ES-I3 (cell line): ENCODE results near the gene MMP24.

ENCODE experiments used
- H3K36me3 ChIP-seq: 2 replicates; pipeline ENCODE4 v1.6.1; 2013; ENCODE audit warnings: mild to moderate bottlenecking, low read length, control low read depth, moderate library complexity; ENCODE audit not compliant: insufficient read depth
- H3K4me1 ChIP-seq: 2 replicates; pipeline ENCODE4 v1.6.1; 2013; ENCODE audit warnings: mild to moderate bottlenecking, control low read depth, low read length; ENCODE audit not compliant: insufficient read depth
- H3K9ac ChIP-seq: 2 replicates; pipeline ENCODE4 v1.6.1; 2013; ENCODE audit warnings: low read depth, mild to moderate bottlenecking, low read length, moderate library complexity
- H3K9me3 ChIP-seq: 2 replicates; pipeline ENCODE4 v1.6.1; 2013; ENCODE audit warnings: mild to moderate bottlenecking, low read length, moderate library complexity; ENCODE audit not compliant: control insufficient read depth, insufficient read depth

Gene MMP24

DNA sequence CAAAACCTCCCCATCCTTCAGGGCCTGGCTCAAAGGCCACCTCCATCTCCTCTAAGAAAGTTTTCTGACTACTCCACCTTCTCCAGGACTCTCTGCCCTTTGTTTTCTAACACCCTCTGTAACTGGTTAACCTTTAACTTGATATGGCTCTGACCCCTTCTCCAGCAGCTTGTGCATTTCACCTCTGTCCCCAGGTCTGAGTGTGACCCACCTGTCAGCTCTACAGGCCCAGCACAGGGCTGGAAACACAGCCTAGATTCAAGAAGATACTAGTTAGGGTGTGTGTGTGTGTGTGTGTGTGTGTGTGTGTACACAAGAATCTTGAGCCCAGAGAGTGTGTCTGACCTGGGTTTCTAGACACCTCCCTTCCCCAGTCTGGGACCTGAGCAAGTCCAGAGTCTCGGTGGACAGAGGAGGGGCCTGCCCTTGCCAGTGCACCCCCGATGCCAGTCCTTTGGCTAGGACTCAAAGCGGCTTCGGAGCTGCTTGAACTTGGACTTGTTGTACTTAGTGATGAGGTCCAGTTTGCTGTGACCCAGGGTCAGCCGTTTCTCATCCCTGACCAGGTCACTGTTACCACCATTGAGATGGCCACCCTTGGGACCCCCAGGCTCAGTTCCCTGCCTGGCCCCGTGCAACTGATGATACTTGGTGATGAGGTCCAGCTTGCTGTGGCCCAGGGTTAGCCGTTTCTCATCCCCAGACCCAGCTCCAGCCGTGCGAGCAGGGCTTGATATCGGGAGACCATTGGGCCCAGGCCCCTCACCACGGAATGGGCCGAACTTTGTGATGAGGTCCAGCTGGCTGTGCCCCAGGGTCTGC lies 59.8 kb downstream of the MMP24 start:
- Histone ChIP-seq H3K36me3 (peaks cover 8% of the 10 kb centered on the region), H3K4me1 (no peaks in the 10 kb centered on the region), H3K9me3 (no peaks in the 10 kb centered on the region), H3K9ac (no peak overlapping the region)

DNA sequence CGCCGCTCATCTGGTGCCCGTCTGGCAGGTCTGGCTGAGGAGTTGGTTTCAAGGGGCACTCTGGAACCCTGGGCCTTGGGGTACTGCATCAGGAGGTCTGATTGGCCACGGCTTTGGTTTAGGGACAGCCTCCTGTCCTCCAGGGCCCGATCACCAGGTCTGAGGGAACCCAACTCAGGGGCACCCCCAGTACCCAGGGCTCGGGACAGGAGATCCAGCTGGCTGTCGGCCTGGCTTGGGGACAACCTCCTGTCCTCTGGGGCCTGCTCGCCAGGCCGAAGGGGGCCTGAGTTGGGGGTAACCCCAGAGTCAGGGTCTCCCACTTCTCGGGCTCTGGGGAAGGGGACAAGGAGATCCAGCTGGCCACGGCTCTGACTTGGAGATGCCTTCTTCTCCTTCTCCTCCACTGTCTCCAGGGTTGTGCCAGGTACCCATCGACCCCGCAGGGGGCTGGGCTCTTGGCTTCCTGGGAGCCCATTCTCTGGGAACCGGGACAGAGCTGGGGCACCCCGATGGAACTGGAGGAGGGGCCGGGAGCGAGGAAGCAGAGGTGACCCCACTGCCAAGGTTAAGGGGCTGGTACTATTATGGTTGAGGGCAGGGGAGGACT lies 60.5 kb downstream of the MMP24 start:
- Histone ChIP-seq H3K4me1 (no peaks in the 10 kb centered on the region), H3K9me3 (no peaks in the 10 kb centered on the region), H3K36me3 (peaks cover 2% of the 10 kb centered on the region), H3K9ac (no peak overlapping the region)

DNA sequence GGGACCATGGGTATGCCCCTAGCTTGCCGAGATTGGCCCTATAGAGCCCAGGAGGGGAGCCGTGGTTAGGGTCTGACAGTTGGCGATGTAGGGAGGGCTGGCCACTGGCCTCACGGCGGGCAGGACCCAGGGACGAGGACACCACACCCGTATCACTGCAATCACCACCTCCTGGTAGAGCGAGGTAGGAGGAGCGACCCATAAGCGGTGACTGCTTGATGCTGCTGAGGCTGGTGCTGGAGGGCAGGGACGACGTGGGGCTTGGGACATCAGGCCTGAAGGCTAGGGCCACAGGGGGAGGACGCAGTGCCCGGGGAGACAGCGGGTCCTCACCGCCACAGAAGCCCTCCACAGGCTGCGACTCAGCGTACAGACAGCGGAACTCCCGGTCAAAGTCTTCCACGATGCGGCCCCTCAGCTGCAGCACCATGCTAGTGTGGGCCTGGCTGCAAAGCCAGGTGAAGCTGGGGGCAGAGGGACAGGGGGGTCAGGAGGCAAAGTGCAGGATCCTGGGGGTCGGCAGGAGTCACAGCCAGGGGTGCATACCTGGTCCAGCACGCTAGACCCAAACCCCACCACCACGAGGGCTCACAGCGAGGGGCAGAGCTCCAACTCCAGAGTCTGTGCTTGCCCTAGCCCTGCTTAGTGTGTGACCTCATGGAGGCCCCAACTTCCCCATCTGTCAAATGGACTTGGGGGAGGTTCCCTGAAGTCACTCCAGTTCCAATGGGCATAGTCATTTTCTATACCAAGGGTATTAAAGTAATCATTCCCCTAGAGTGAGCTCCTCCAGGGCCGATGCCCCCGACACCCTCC lies 61.2 kb downstream of the MMP24 start:
- Histone ChIP-seq H3K4me1 (no peaks in the 10 kb centered on the region), H3K9ac (no peak overlapping the region), H3K9me3 (no peaks in the 10 kb centered on the region), H3K36me3 (no peaks in the 10 kb centered on the region; the same call in 1 of the 2 replicates)

DNA sequence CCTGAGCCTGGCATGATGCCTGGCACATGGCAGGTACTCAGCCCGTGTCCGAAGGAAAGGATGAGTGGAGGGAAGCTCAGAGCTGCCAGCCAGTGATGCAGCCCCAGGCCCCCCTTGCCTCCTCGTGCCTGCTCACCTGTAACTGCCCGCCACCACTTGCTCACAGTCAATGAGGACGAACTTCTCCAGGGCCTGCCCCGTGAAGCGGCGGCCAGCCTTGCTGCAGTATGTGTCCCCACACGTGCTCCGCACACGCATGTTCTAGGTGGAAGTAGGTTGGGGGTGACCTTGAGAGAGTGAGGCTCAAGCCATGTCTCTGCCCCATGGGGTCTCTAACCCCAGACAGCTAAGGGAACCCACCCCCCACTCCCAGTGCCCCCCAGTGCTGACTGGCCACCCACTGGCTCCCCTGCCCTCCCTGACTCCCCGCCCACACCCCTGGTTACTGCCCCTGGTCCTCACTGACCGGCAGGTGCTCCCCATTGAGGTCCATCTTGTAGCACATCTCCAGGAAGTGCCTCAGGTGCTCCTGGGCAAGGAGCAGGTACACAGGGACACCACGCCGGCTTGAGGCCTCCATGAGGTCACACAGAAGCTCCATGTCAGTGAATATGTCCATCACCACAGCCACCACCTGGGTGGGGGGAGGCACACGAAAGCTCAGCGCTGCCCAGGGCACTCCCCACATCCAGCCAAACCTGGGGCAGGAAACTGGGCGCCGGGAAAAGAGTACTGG lies 62.0 kb downstream of the MMP24 start:
- no peaks in the 10 kb centered on the region for H3K9me3 ChIP-seq
- no peaks in the 10 kb centered on the region for H3K36me3 ChIP-seq
- H3K9ac ChIP-seq, result no peak overlapping the region
- no peaks in the 10 kb centered on the region for H3K4me1 ChIP-seq

DNA sequence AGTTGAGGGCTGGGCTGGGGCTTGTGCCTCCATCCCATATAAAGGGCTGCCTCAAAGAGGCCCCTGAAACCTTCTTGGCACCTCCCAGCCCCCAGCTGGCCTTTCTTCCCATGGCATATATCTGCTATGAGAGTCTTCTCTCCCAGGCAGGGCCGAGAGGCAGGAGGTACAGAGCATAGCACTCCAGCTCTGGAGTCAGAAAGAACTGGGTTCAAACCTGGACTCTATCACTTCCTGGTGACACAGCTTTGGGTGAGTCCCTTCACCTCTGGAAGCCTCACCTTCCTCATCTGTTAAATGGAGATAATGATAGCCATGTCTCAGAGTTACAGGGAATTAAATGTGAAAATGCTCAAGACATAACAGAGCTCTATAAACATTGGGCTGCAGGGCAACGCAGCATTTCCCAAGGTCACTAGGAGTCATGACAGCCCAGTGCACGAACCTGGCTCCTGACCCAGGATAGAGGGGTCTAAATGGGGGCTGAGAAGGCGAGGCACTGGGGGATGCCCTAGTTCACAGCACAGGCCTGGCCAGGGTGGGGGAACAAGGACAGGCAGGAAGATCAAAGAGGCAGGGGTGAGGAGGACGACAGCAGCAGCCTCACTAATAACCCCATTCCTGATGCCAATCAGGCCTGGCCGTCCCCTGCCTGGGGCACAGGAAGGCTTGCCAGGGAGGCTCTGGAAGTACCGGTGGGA lies 63.8 kb downstream of the MMP24 start:
- H3K36me3 ChIP-seq, result no peaks in the 10 kb centered on the region
- H3K9ac ChIP-seq, result no peak overlapping the region
- H3K9me3 ChIP-seq, result no peaks in the 10 kb centered on the region
- H3K4me1 ChIP-seq, result no peaks in the 10 kb centered on the region

DNA sequence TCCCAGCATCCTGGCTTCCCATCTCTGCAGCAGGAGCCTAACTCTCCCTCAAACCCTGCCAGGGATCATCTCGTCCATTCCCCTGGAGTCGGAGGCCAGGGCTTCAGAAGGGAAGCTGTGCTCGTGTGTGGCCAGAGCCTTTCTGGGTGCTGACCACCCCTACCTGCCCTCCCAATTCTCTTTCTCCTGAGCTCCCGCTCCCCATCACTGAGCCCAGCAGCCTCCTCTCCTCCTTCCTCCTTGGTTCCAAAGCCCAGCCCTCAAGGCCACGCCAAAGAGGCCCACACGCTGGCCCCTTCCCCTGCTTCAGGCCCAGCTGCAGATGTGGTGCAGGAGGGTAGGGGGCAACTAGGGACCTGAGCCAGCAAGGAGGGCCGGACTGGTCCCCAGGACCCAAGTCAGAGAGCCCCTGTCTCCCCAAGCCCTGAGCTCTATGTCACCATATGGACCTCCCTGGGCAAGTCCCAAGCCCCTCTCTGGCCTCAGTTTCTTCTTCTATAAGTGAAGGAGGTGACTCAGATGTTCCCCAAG lies 64.5 kb downstream of the MMP24 start:
- Histone ChIP-seq H3K9ac (no peak overlapping the region), H3K9me3 (no peaks in the 10 kb centered on the region), H3K36me3 (no peaks in the 10 kb centered on the region), H3K4me1 (no peaks in the 10 kb centered on the region)

DNA sequence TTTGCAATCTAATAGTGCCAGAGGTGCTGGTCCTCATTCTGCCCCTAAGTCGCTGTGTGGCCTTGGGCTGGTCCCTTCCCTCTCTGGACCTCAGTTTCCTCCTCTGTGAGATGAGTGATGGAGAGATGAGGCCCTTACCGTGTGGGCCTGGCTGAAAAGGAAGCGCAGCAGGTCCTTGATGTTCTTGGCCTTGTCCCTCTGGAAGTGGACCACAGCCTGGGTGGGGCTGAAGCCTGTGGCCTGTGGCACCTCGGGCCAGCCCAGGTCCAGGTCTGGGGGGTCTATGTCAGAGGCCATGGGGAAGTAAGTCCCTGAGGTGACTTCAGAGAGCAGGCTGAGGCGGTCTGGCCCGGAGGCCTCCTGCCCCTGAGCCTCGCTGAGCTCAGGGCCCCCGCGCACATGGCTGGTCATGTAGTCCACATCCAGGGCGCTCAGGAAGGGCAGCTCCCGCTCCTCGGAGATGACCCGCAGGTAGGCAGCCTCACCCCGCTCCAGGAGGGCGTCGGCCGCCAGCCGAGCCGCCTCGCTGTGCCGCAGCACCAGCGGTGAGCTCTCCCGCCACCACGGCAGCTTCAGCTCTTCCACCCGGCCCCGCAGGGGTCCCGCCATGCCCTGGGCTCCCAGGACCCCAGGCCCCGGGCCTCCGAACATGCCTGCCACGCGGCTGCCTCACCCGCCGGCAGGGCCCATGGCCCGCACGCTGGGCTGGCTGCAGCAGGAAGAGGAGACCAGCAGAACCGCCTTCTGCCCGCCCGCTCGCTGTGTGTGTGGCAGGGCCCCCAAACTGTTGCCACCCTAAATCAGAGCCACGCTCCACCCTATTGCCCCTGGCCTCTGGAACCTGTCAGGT lies 65.4 kb downstream of the MMP24 start, which contains the start of gene FAM83C:
FAM83C (minus strand) TSS at position 772 of the 850 bp plus-strand sequence; CDS start at position 651, 121 bp downstream.
- Histone ChIP-seq H3K4me1 (no peaks in the 10 kb centered on the region), H3K9ac (no peak within 1 kb of the TSS)

DNA sequence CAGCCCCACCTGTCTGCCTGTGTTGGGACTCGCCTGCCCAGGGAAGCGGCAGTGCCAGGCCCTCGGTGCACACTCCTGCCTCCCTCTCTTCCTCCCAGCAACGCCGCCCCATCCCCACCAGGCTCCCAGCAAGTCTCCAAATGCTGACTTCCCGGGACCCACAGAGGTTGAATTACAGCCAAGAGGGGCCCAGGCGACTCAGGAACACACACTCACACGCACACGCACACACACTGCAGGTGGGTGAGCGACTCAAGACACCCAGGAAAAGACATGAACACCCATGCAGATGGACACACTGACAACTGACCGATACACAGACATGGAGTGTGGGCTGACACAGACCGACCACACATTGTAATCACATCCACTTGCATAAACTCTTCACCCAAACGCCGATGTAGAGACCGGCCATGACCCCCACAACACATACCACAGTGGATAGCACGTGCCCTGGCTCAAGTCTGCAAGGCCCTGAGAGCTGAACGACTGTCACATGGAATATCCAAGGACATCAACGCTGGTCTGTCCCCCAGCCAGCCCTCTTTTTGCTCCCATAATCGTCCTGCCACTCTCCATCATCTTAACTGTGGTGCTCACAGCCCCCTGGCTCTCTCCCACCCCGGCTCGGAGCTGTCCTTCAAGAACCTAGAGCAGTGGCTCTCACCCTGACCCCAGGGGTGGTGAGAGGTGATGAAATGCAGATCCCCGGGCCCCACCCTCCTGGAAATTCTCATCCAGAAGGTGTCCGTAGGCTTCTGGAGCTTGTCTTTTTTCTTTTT lies 66.2 kb downstream of the MMP24 start:
- no peaks in the 10 kb centered on the region for H3K9me3 ChIP-seq
- H3K9ac ChIP-seq, result no peak overlapping the region
- no peaks in the 10 kb centered on the region for H3K4me1 ChIP-seq
- no peaks in the 10 kb centered on the region for H3K36me3 ChIP-seq

More for the DNA sequence above, 65.4 kb downstream of the MMP24 start, which contains the start of gene FAM83C:
- Histone ChIP-seq H3K36me3 (no peaks in the 10 kb centered on the region), H3K9me3 (no peaks in the 10 kb centered on the region)

DNA sequence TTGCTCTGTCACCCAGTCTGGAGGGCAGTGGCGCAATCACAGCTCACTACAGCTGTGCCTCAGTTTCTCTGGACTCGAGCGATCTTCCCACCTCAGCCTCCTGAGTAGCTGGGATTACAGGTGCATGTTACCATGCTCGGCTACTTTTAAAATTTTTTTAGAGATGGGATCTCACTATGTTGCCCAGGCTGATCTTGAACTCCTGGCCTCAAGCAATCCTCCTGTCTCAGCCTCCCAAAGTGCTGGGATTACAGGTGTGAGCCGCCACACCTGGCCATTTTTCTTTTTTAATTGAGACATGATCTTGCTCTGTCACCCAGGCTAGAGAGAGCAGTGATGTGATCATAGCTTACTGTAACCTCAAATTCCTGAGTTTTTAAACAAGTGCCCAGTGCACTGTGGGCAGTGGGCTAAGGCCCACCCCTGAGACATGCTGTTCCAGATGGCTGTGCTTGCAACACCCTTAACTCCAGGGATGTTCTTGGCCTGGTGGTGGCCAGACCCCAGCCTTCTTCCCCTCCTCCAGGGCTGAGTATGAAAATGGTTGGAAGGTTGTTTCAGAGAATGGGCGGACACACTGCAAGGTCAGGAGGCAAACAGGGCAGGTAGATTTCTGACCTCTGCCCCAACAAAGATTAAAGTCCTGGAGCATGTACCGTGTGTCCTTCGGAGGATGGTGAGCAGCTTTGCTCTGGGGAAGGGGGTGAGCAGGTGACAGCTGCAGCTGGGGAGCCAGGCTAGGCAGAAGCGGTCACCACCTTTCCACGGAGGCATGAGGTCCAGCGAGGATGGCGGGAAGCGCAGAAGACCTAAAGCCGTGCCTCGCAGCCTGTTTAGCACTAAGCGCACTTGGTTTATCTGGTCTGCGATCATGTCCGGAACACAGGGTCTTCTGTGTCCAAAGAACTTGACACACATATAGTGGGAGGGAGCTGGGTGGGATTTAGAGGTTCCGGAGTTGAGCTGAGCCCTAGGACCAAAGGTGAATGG lies 67.1 kb downstream of the MMP24 start:
- H3K9ac ChIP-seq, result no peak overlapping the region
- no peaks in the 10 kb centered on the region for H3K36me3 ChIP-seq
- no peaks in the 10 kb centered on the region for H3K4me1 ChIP-seq
- H3K9me3 ChIP-seq, result no peaks in the 10 kb centered on the region

DNA sequence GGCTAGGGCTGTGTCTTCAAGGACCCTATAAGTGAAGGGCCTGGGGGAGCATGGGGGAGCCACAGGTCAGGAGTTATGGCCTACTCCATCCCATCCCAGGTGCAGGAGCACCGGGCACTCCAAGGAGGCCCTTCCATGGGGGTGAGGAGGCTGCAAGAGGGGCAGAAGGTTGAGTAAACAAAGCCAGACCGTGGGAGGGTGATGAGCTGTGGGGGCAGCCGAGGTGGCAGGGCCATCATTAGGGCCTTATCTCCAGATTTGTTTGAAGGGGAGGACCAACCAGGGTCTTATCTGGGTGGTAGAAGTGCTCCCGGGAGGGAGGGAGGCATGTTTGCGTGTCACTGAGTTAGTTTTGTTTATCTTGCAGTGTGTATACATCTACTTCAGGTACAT lies 67.8 kb downstream of the MMP24 start:
- Histone ChIP-seq H3K4me1 (no peaks in the 10 kb centered on the region), H3K9me3 (no peaks in the 10 kb centered on the region), H3K9ac (no peak overlapping the region), H3K36me3 (no peaks in the 10 kb centered on the region)

DNA sequence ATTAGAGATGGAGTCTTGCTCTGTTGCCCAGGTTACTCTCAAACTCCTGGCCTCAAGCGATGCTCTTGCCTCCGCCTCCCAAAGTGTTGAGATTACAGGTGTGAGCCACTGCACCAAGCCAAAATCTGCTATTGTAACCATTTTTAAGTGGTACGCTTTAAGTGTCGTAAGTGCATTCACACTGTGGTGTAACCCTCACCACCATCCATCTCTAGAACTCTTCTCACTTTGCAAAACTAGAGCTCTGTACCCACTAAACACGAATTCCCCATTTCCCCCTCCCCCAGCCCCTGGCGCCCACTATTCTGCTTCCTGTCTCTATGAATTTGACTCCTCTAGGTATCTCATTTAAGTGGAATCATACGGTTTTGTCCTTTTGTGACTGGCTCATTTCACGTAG lies 68.6 kb downstream of the MMP24 start:
- H3K9me3 ChIP-seq, result no peaks in the 10 kb centered on the region

More for the DNA sequence above, 68.6 kb downstream of the MMP24 start:
- H3K4me1 ChIP-seq, result no peaks in the 10 kb centered on the region
- no peaks in the 10 kb centered on the region for H3K36me3 ChIP-seq
- H3K9ac ChIP-seq, result no peak overlapping the region
